Body of pancreas (tissue), 4 donors: Measurements from ENCODE around the gene COPS7B.

Source experiments
- CTCF ChIP-seq, 7 experiments: fragments of 450-650 bp in 4 of 7; fragments of 200-600 bp in 3 of 7; sonication (generic) in 3 of 7; IDR thresholded peaks; one replicate each; pipeline ENCODE4 v1.5.1; 2016 to 2019; ENCODE audit warnings: antibody characterized with exemption in 7 of 7
- POLR2A ChIP-seq, 3 donors: fragments of 450-650 bp; IDR thresholded peaks; one replicate each; pipeline ENCODE4 v1.6.1; 2016; ENCODE audit warnings: antibody characterized with exemption in 3 of 3, mild to moderate bottlenecking in 2 of 3

GRCh38 chr2:231780909-231781797 is 5.1 kb upstream of the COPS7B start, which contains the start of gene PDE6D:
- TF ChIP-seq CTCF (IDR thresholded peaks at IDR 0.05) (no peak), POLR2A (IDR thresholded peaks at IDR 0.05) (peak; percentile 76 to 92 (median 85))
